ENCODE data around the gene LRR1.
"Not testable (repeated sequence)": the region's sequence is repeated elsewhere in the genome, so short reads cannot be mapped to it uniquely, and the experiment has no call there.

LRR1 gene

DNA sequence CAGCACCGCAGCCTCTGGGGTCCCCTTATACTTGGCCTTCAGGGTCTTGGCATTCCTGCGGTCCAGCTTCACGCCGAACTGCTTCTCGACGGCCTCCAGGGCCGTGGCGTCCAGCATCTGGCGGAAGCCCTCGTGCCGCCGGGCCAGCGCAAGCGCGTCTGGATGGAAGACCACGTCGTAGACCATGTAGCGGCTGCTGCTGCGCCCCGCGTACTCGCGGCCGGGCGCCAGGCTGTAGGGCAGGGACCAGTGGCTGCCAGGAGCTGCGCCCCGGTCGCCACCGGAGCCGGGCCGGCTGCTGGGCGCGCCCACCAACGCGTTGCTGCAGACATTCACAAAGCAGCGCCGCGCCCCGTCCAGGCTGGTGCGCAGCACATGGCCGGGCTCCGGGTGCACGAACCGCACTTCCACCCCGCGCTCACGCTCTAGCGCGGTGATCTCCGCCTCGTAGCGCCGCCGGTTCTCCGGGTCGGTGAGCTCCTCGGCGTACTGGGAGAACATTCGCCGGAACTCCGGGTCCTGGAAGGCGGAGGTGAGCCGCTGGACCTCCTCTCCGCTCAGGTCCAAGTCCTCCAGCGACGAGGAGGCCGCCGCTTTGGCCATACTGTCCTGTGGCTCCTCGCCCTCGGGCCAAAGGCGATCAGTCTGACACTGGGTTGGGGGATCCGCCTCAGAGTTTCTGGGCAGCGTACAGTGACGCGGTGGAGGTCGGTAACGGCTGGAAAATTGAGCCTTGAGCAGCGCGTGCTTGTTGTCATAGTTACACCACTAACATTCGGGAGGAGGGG, 36.0 kb downstream of the LRR1 start, which contains the start of gene DNAAF2:
Gene DNAAF2 (minus strand): TSS at position 698 of the 788 bp plus-strand sequence. CDS start 95 bp downstream, at position 603.
- DNase-seq, result peak; percentile 67

DNA sequence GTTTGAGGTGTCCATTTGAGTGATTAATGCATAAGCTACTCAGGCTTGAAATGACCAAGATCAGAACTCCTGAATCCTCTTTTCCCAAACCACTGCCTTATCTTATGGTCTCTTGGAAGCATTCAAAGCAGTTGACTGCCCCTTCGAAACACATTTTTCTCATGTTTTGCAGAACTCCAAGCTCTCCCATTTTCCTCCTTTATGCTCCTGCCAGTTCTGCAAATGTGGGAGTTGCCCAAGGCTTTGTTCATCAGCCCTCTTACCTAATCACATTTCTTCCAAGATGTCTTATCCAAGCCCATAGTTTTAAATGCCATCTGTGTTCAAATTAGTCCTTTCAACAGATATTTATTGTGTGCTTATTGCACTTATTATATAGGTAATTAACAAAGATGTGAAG, 38.1 kb downstream of the LRR1 start:
- no peak for DNase-seq

DNA sequence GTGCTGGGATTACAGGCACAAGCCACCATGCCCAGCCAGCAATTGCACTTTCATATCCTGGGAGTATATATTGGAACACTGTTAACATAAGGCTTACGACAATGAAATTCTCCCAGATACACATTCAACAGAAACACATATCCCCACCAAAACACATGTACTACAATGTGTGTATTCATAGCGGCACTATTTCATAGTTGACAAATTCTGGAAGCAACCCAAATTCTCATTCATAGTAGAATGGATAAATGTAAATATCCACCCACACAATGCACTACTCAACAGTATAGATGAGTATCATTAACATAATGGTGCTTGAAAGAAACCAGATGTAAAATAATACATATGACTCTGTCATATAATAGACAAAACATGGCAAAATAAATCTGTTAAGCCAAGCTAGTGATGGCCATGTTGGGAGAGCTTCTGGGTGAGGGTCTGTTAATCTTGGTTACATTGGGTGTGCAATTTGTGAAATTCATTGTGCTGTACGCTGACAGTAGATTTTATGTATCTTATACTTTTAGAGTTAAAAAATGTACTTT, 38.9 kb downstream of the LRR1 start:
- DNase-seq, result no peak

DNA sequence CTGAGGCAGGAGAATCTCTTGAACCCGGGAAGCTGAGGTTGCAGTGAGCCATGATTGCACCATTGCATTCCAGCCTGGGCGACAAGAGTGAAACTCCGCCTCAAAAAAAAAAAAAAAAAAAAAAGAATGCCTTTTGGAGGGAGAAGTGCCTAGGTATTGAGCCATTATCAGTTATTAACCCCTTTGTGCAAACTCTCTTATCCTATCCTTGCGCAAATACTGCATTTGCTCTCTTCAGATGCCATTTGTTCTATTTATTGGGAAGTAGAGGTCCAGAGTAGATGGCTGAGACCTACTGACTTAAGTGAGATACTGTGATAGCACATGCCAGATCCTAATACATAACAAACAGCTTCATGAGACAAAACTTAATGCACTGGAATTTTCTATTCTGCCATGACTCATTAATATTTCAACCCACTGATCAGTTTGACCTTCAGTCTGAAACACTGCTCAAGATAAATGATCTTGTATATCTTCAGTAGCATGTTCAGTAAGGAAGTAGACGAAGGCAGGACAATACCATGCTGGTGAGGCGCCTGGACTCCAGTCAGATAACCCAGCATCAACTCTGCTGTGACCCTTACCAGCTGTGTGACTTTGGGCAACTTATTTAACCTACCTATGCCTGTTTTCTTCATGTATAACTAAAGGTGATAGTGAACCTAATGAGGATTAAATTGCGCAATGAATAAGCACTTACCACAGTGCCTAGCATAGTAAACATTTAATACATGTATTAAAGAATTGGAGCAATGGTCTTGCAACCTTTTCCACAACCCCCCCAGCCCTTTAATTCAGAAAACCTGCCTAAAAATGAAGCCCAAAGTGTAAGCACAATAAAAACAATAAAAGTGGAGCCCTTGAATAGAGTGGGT, 42.0 kb downstream of the LRR1 start:
- DNase-seq, result no peak

DNA sequence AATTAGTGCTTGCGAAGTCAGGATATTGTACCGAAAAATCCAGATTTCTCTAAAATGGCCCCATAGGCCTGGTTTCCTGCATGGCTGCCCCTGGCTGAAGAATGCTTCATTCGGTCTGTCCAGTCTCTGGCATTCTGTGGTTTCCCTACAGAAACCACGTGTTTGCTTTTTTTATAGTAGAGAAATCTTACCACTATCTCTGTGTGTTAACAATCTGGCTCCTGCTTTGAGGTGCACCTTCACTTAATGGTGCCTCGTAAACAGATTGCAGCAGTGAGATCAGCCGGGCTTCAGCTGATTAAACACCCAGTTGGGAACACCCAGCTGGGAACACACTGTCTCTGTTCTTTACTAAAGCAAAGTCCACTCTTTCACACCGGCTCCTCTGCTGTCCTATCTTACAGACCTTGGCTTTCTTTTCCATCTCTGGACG, 43.0 kb downstream of the LRR1 start:
- no peak for DNase-seq

DNA sequence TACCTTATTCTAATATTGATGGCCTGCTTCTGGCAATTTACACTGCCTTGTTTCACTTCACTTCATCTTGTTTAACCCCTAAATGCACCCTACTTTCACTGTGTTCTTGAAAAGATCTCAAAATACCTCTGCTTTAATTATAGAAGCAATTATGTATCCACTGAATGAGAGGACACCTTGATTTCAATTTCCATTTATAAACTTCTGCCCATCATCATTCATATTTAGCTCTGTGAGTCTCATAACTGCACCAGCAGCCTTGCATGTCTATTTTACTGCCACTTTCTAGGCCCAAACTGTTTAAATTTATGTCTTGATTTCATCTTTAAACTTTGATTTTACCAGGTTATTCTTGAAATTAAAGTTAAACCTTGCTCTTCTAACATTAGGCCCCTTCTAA, 43.4 kb downstream of the LRR1 start:
- no peak for DNase-seq

DNA sequence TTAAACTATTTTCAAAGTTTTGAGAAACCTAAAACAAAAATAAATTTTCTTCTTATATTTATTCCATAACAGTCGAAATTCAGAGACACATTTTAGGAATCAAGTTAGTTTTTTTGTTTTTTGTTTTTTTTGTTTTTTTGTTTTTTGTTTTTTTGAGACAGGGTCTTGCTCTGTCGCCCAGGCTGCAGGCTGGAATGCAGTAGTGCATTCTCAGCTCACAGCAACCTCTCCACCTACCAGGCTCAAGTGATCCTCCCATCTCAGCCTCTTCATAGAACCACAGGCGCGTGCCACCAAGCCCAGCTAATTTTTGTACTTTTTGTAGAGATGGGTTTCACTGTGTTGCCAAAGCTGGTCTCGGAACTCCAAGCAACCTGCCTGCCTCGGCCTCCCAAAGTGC, 54.8 kb downstream of the LRR1 start:
- no peak for DNase-seq

DNA sequence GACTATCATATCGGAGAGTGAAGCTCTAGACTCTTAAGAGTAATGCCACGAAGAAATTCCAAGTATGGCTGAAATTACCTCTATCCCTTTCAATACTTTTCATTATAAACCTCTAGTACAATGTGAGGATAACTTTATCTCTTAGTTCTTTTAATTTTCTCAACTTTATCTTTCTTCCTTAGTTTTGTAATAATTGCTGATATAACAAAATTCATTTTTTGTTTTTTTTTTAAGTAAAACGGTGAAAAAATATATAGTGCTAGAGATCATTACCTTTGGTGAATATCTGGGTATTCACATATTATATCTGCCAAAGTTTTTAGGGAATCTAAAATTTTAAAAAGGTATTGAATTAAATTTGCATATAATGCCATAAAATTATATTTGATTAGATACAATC, 55.8 kb downstream of the LRR1 start:
- no peak for DNase-seq

DNA sequence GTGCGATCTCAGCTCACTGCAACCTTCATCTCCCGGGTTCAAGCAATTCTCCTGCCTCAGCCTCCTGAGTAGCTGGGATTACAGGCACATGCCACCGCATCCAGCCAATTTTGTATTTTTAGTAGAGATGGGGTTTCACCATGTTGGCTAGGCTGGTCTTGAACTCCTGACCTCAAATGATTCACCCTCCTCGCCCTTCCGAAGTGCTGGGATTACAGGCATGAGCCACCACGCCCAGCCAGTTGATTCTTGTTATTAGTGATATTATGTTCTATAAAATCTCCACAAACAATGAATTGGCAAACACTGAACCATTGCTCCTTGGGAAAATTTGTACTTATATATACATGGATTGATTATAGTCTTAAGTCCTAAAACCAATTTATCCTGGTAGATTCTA, 58.8 kb downstream of the LRR1 start:
- not testable (repeated sequence) for DNase-seq

DNA sequence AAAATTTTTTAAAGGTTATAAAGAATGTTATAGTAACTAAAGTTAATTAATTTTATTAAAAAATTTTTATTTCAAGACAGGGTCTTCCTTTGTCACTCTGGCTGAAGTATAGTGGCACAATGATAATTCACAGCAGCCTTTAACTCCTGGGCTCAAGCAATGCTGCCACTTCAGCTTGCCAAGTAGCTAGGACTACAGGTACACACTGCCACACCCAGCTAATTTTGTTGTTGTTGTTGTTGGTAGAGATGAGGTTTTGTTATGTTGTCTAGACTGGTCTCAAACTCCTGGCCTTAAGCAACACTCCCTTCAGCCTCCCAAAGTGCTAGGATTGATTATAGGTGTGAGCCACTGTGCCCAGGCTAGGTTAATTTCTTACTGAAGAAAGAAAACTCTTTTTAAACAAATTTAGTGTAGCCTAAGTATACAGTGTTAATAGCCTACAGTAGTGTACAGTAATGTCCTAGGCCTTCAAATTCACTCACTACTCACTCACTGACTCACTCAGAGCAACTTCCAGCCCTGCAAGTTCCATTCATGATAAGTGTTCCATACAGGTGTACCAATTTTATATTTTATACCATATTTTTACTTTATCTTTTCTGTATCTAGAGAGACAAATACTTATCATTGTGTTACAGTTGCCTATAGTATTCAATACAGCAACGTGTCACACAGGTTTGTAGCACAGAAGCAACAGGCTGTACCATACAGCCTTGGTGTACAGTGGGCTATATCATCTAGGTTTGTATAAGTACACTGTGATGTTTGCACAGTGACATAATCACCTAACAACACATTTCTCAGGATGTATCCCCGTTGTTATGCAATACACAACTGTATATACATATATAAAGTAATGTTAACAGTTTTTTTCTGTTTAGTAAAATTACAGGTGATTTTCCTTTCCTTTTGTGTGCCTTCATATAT, 61.1 kb downstream of the LRR1 start:
- DNase-seq, result no peak

Data from midbrain (tissue), 1 donor.